Epithelial cell of umbilical artery (primary cell): ENCODE data around the gene MTRR. TPM values are rescaled to one million over a fixed set of nuclear protein-coding genes. Genes with fewer than 3 reads are reported as not detected.

ENCODE experiments used
- total RNA-seq: library from RNA; depleted of rRNA; stranded (reverse); fragments of >200 nt; gene quantifications from 2 replicates; pipeline ENCODE4 v1.2.3, GENCODE V29; 2014

Gene MTRR
- 27.9 and 38.9 TPM in 2 replicates for total RNA-seq

DNA sequence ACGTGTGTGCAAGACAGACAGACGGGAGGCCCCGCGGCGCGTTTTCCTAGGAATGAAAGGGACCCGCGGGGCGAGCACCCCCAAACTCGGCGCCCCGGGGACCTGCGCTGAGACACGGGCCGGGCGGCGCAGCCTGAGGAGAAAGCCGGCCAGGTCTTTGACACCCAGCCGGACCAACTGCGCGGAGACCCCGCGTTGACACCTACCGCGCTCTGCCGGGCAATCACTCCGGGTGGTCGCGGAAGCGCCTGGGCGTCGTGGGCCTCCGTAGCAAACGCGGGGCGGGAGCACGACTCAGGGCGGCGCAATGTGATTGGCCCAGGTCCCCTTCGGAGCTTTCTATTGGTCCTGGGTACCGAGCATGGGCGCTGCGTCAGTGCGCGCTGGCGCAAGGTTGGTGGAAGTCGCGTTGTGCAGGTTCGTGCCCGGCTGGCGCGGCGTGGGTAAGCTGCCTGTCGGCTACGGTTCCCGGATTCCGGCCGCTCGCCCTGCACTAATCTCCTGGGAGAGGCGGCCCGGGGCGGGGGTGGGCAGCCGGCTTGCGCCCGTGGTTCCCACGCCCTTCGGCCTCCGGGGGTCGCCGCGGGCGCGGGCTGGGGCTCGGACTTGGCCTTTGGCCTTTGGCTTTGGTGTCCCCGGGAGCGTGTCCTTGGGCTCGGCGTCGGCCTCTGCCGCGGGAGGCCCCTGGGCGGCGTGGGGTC, at the start of gene MTRR, which contains the start of gene FASTKD3:
Gene MTRR, plus strand, starts transcription at position 376 of the 701 bp plus-strand sequence. CDS start 1,647 bp downstream, outside the sequence.
Gene FASTKD3, minus strand, starts transcription at position 259 of the 701 bp plus-strand sequence. CDS start 948 bp downstream, outside the sequence.

DNA sequence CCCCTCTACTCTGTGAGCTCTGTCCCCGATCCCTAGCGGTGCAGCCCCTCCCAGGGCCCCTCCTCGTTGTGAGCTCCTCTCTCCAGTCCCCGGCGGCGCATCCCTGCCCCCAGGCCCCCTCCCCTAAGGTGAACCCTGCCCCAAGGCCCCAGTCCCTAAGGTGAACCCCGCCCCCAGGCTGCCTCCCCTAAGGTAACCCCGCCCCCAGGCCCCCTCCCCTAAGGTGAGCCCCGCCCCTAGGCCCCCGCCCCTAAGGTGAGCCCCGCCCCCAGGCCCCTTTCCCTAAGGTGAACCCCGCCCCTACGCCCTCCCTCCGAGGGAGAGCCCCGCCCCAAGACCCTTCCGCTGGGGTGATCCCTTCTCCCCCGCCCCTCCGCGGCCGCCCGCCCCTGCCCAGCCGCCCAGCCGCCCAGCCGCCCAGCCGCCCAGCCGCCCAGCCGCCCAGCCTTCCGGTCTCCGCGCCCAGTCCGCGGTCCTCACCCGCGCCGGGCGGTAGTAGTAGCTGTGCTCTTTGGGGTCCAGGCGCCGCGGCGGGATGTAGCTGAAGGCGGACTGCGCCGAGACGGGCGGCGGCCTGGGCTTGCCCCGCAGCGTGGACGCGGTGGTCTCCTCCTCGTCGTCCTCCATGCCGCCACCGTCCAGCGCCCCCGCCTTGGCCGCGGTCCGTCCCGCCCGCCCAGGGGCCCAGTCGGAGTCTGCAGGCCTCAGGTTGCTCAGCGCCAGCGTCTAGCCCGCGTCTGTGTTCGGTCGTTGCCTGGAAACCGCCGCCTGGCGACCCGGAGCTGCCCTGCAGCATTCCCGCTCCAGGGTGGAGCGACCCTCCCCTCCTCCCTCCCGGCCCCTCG, 18.3 kb upstream of the MTRR start, which contains the start of gene CFAP90:
Gene CFAP90, minus strand, starts transcription at position 739 of the 845 bp plus-strand sequence. Its CDS starts 112 bp downstream, at position 627.

Other genes starting within 250 kb of the MTRR start
- not detected in 2 replicates for gene CFAP90, start 18.0 kb upstream of the MTRR start, total RNA-seq
- 19.2 and 19.9 TPM in 2 replicates for gene FASTKD3, start 117 bp upstream of the MTRR start, total RNA-seq